ENCODE data around the gene TFF3. TPM values are rescaled to one million over a fixed set of nuclear protein-coding genes. Genes with fewer than 3 reads are reported as not detected.

Gene TFF3
- total RNA-seq, 1 donor from 2014 or later: 0.26 TPM

GRCh38 chr21:42332557-42333317, 17.5 kb upstream of the TFF3 start:
- no peak for TF ChIP-seq CTCF (IDR thresholded peaks at IDR 0.05; ENCODE audit: insufficient read depth, low read length, severe bottlenecking)
- Histone ChIP-seq H3K27me3 (ENCODE audit: control insufficient read depth, insufficient read depth, low read length) (peaks cover 3% of the 10 kb centered on the region), H3K4me3 (ENCODE audit: low read depth, low read length) (no peak overlapping the region), H3K36me3 (ENCODE audit: control insufficient read depth, insufficient read depth, low read length) (no peaks in the 10 kb centered on the region)
- FAIRE-seq (no peak), DNase-seq (ENCODE audit: low read depth) (no peak)

GRCh38 chr21:42331660-42332059, 16.5 kb upstream of the TFF3 start:
- no peak for TF ChIP-seq CTCF (IDR thresholded peaks at IDR 0.05; ENCODE audit: insufficient read depth, low read length, severe bottlenecking)
- no peak for DNase-seq (ENCODE audit: low read depth)
- Histone ChIP-seq H3K27me3 (ENCODE audit: control insufficient read depth, insufficient read depth, low read length) (peaks cover 3% of the 10 kb centered on the region), H3K4me3 (ENCODE audit: low read depth, low read length) (no peak overlapping the region), H3K36me3 (ENCODE audit: control insufficient read depth, insufficient read depth, low read length) (no peaks in the 10 kb centered on the region)
- no peak for FAIRE-seq

- no peak for FAIRE-seq
- DNase-seq (ENCODE audit: low read depth): no peak
- H3K27me3 ChIP-seq (ENCODE audit: control insufficient read depth, insufficient read depth, low read length): peaks cover 3% of the 10 kb centered on the region
- no peak overlapping the region for H3K4me3 ChIP-seq (ENCODE audit: low read depth, low read length)
- no peak for TF ChIP-seq CTCF (IDR thresholded peaks at IDR 0.05; ENCODE audit: insufficient read depth, low read length, severe bottlenecking)
- H3K36me3 ChIP-seq (ENCODE audit: control insufficient read depth, insufficient read depth, low read length): no peaks in the 10 kb centered on the region
Observed at GRCh38 chr21:42330380-42331371, 15.5 kb upstream of the TFF3 start.

GRCh38 chr21:42324896-42325295, 9.7 kb upstream of the TFF3 start:
- H3K4me3 ChIP-seq (ENCODE audit: low read depth, low read length): no peak overlapping the region
- no peaks in the 10 kb centered on the region for H3K36me3 ChIP-seq (ENCODE audit: control insufficient read depth, insufficient read depth, low read length)
- H3K27me3 ChIP-seq (ENCODE audit: control insufficient read depth, insufficient read depth, low read length): no peaks in the 10 kb centered on the region
- no peak for FAIRE-seq
- TF ChIP-seq CTCF (IDR thresholded peaks at IDR 0.05; ENCODE audit: insufficient read depth, low read length, severe bottlenecking): no peak
- DNase-seq (ENCODE audit: low read depth): no peak

GRCh38 chr21:42321845-42322244, 6.6 kb upstream of the TFF3 start:
- TF ChIP-seq CTCF (IDR thresholded peaks at IDR 0.05; ENCODE audit: insufficient read depth, low read length, severe bottlenecking): no peak
- H3K36me3 ChIP-seq (ENCODE audit: control insufficient read depth, insufficient read depth, low read length): no peaks in the 10 kb centered on the region
- no peak for FAIRE-seq

More at GRCh38 chr21:42321845-42322244, 6.6 kb upstream of the TFF3 start:
- DNase-seq (ENCODE audit: low read depth): no peak
- Histone ChIP-seq H3K27me3 (ENCODE audit: control insufficient read depth, insufficient read depth, low read length) (no peaks in the 10 kb centered on the region), H3K4me3 (ENCODE audit: low read depth, low read length) (no peak overlapping the region)
